KMS-11 (cell line): Measurements from ENCODE around the gene RAB7B.

Experiments
- H2AFZ ChIP-seq: fragments of 200-600 bp; sonication (generic); 2 replicates; pipeline ENCODE4 v1.6.1; 2016; ENCODE audit warnings: antibody characterized with exemption, mixed run types, low read depth
- H3K27ac ChIP-seq: fragments of 200-600 bp; sonication (generic); 2 replicates; pipeline ENCODE4 v1.6.1; 2016; ENCODE audit warnings: mild to moderate bottlenecking, mixed run types
- H3K27me3 ChIP-seq: fragments of 200-600 bp; sonication (generic); 2 replicates; pipeline ENCODE4 v1.6.1; 2017; ENCODE audit warnings: mild to moderate bottlenecking, low read depth, mixed run types, moderate library complexity; ENCODE audit not compliant: insufficient read depth
- H3K36me3 ChIP-seq: fragments of 200-600 bp; sonication (generic); 2 replicates; pipeline ENCODE4 v1.6.1; 2017; ENCODE audit warnings: mild to moderate bottlenecking, mixed run types; ENCODE audit not compliant: insufficient read depth
- H3K4me1 ChIP-seq: fragments of 200-600 bp; sonication (generic); 2 replicates; pipeline ENCODE4 v1.6.1; 2016; ENCODE audit warnings: mild to moderate bottlenecking, low read depth, mixed run types; ENCODE audit not compliant: poor library complexity, severe bottlenecking
- H3K4me2 ChIP-seq: fragments of 200-600 bp; sonication (generic); 2 replicates; pipeline ENCODE4 v1.7.0; 2016; ENCODE audit warnings: mild to moderate bottlenecking, mixed run types
- H3K4me3 ChIP-seq: fragments of 200-600 bp; sonication (generic); IDR thresholded peaks from 2 replicates; pipeline ENCODE4 v1.6.1; 2017; ENCODE audit warnings: low read depth, low read length, mixed read lengths; ENCODE audit not compliant: insufficient read depth
- H3K79me2 ChIP-seq: fragments of 200-600 bp; sonication (generic); 2 replicates; pipeline ENCODE4 v1.6.1; 2016; ENCODE audit warnings: low read depth, mixed run types; ENCODE audit not compliant: insufficient read depth
- H3K9ac ChIP-seq: fragments of 200-600 bp; sonication (generic); 2 replicates; pipeline ENCODE4 v1.6.1; 2016; ENCODE audit warnings: mild to moderate bottlenecking, mixed run types
- H4K20me1 ChIP-seq: fragments of 200-600 bp; sonication (generic); 2 replicates; pipeline ENCODE4 v1.6.1; 2016; ENCODE audit warnings: mild to moderate bottlenecking, mixed run types; ENCODE audit not compliant: insufficient read depth
- TF ChIP-seq, protein P1 (sequence below): fragments of 200-600 bp; sonication (generic); conservative IDR thresholded peaks from 2 replicates; pipeline ENCODE4 v1.6.1; 2017; ENCODE audit warnings: low read depth, mild to moderate bottlenecking, antibody characterized with exemption, low read length, moderate library complexity, mixed read lengths

RAB7B gene

DNA sequence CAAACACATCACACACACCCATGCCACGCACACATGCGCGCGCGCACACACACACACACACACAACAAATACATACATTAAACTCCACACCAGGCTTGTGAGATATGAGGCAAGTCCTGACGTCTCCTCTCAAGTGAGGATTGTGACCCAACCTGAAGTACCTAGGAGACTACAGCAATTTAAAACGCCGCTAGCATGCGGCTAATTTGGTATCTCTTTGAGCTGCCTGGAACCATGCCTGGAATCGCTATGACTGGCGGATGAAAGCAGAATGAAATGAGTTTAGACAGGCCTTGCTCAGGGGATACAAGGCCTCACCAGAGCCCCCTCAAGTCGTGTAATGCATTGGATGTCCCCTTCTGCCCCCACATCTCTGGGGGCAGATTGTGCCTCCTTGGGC, 1.6 kb upstream of the RAB7B start:
- peaks cover 11% of the 10 kb centered on the region for H3K4me1 ChIP-seq

DNA sequence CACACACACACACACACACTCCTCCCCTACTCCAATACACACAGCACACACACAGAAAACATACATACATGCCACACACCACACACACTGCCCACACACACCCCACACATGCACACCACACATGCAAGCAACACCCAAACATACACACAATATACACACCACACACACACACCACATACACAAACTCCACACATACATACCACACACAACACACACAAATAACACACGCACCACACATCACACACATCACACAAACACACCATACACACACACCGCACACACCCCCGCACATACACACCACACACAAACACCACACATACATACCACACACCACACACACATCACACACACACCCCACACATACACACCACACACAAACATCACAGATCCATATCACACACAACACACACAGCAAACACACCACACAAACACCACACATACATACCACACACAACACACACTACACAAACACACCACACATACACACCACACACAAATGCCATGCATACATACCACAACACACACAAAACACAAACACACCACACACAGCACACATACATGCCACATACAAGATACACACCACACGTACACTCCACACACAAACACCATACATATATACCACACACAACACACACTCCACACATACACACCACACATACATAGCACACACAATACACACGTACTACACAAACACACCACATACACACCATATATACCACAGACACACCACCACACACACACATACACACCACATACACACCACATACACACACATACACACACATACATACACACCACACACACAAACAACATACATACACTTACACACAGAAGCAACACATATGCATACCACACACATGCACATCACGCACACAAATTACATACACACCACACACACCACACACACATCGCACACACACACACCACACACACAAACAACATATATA, 932 bp upstream of the RAB7B start:
- H3K4me2 ChIP-seq, result peak overlapping the region; percentile 3; the same call in 1 of the 2 replicates
- H4K20me1 ChIP-seq, result no peaks in the 10 kb centered on the region
- peaks cover 11% of the 10 kb centered on the region for H3K4me1 ChIP-seq
- TF ChIP-seq, protein P1, sequence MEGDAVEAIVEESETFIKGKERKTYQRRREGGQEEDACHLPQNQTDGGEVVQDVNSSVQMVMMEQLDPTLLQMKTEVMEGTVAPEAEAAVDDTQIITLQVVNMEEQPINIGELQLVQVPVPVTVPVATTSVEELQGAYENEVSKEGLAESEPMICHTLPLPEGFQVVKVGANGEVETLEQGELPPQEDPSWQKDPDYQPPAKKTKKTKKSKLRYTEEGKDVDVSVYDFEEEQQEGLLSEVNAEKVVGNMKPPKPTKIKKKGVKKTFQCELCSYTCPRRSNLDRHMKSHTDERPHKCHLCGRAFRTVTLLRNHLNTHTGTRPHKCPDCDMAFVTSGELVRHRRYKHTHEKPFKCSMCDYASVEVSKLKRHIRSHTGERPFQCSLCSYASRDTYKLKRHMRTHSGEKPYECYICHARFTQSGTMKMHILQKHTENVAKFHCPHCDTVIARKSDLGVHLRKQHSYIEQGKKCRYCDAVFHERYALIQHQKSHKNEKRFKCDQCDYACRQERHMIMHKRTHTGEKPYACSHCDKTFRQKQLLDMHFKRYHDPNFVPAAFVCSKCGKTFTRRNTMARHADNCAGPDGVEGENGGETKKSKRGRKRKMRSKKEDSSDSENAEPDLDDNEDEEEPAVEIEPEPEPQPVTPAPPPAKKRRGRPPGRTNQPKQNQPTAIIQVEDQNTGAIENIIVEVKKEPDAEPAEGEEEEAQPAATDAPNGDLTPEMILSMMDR, result no peak
- no peak overlapping the region for H3K9ac ChIP-seq
- no peak overlapping the region for H2AFZ ChIP-seq
- H3K36me3 ChIP-seq, result no peaks in the 10 kb centered on the region
- H3K27me3 ChIP-seq, result no peaks in the 10 kb centered on the region
- H3K79me2 ChIP-seq, result no peaks in the 10 kb centered on the region
- H3K27ac ChIP-seq, result no peak overlapping the region
- no peak overlapping the region for H3K4me3 ChIP-seq

More for the DNA sequence above, 1.6 kb upstream of the RAB7B start:
- no peak overlapping the region for H3K4me2 ChIP-seq
- no peak overlapping the region for H2AFZ ChIP-seq
- no peaks in the 10 kb centered on the region for H3K27me3 ChIP-seq
- H3K4me3 ChIP-seq, result no peak overlapping the region
- H3K79me2 ChIP-seq, result no peaks in the 10 kb centered on the region
- H3K9ac ChIP-seq, result no peak overlapping the region
- TF ChIP-seq, protein P1, result no peak
- H3K27ac ChIP-seq, result no peak overlapping the region
- no peaks in the 10 kb centered on the region for H4K20me1 ChIP-seq
- no peaks in the 10 kb centered on the region for H3K36me3 ChIP-seq

DNA sequence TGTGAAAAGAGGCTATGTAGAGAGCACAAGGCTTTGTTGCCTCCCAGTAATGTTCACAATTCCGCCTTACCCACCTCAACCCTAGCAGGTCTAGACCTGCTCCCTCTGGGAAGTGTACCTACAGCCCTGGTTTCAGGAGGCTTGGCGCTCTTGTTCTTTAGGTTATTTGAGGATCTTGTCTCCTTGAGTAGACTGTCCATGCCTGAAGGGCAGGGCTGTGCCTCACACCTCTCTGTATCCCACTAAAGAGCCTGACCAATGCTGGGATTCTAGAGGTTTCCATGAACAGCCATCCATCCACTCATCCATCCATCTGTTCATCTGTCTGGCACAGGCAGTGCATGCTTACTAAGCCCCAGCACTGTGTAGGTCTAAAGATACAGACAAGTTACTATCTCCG, 1.0 kb downstream of the RAB7B start:
- H3K27me3 ChIP-seq, result no peaks in the 10 kb centered on the region
- H3K36me3 ChIP-seq, result no peaks in the 10 kb centered on the region
- H3K4me3 ChIP-seq, result no peak overlapping the region

DNA sequence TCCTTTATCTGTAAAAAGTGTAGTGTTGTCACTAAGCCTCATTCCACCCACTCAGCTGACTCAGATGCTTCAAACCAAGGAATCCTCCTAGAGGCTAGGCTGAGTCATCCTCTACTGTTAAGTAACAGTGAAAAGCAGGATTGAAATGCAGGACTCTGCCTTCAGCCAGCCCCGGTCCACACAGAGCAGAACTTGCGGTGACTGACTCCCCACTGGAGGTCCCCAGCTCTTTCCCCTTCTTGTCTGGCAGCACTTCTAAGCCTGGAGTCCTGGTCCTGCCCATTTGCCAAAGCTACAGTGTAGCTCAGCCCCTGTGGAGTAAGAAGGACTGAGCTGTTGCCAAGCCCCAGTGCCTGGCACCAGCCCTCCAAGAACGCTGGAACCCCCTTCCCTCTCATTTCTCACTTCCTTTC, 1.7 kb downstream of the RAB7B start:
- TF ChIP-seq, protein P1, result no peak
- H3K79me2 ChIP-seq, result no peaks in the 10 kb centered on the region
- no peak overlapping the region for H2AFZ ChIP-seq
- H3K27me3 ChIP-seq, result no peaks in the 10 kb centered on the region
- no peaks in the 10 kb centered on the region for H4K20me1 ChIP-seq
- no peak overlapping the region for H3K9ac ChIP-seq
- no peak overlapping the region for H3K4me3 ChIP-seq
- H3K4me1 ChIP-seq, result peaks cover 11% of the 10 kb centered on the region
- H3K36me3 ChIP-seq, result no peaks in the 10 kb centered on the region
- H3K4me2 ChIP-seq, result no peak overlapping the region
- no peak overlapping the region for H3K27ac ChIP-seq

More for the DNA sequence above, 1.0 kb downstream of the RAB7B start:
- Histone ChIP-seq H3K9ac (no peak overlapping the region), H2AFZ (no peak overlapping the region), H3K79me2 (no peaks in the 10 kb centered on the region), H3K4me2 (no peak overlapping the region), H3K4me1 (peaks cover 11% of the 10 kb centered on the region), H4K20me1 (no peaks in the 10 kb centered on the region), H3K27ac (no peak overlapping the region)
- TF ChIP-seq, protein P1, result no peak
